Measurements from ENCODE around the gene BRCA1. TPM values are rescaled to one million over a fixed set of nuclear protein-coding genes. Genes with fewer than 3 reads are reported as not detected.
"Not testable (repeated sequence)": the region's sequence is repeated elsewhere in the genome, so short reads cannot be mapped to it uniquely, and the experiment has no call there.

BRCA1 gene
- polyA plus RNA-seq, 4 donors, result 13.0 to 16.1 (median 15.5) TPM

GRCh38 chr17:43134774-43135453, 9.8 kb upstream of the BRCA1 start:
- no peak for DNase-seq (ENCODE audit: low read depth in 4 of 4, low spot score in 3 of 4)

GRCh38 chr17:43133439-43133838, 8.3 kb upstream of the BRCA1 start:
- not testable (repeated sequence) for DNase-seq (ENCODE audit: low read depth in 4 of 4, low spot score in 3 of 4)

- DNase-seq (ENCODE audit: low read depth in 4 of 4, low spot score in 3 of 4), result no peak
Measured at GRCh38 chr17:43132117-43132516, 7.0 kb upstream of the BRCA1 start.

- no peak for DNase-seq (ENCODE audit: low read depth in 4 of 4, low spot score in 3 of 4)
Measured at GRCh38 chr17:43129671-43130010, 4.5 kb upstream of the BRCA1 start.

GRCh38 chr17:43127333-43127876, 2.2 kb upstream of the BRCA1 start:
- not testable (repeated sequence) for DNase-seq (ENCODE audit: low read depth in 4 of 4, low spot score in 3 of 4)

GRCh38 chr17:43126911-43127290, 1.7 kb upstream of the BRCA1 start:
- no peak for DNase-seq (ENCODE audit: low read depth in 4 of 4, low spot score in 3 of 4)

GRCh38 chr17:43125967-43126910, 1.1 kb upstream of the BRCA1 start:
- DNase-seq (ENCODE audit: low read depth in 4 of 4, low spot score in 3 of 4), result no peak

GRCh38 chr17:43118679-43119615, 6.2 kb downstream of the BRCA1 start:
- no peak for DNase-seq (ENCODE audit: low read depth in 4 of 4, low spot score in 3 of 4)

- peak in 1 of 4 donors; percentile 43 for DNase-seq (ENCODE audit: low read depth in 4 of 4, low spot score in 3 of 4)
Measured at GRCh38 chr17:43114151-43114552, 11.0 kb downstream of the BRCA1 start.

- DNase-seq (ENCODE audit: low read depth in 4 of 4, low spot score in 3 of 4), result no peak
Measured at GRCh38 chr17:43106552-43106951, 18.6 kb downstream of the BRCA1 start.

- DNase-seq (ENCODE audit: low read depth in 4 of 4, low spot score in 3 of 4), result no peak
Measured at GRCh38 chr17:43105146-43105545, 20.0 kb downstream of the BRCA1 start.

GRCh38 chr17:43104665-43105064, 20.5 kb downstream of the BRCA1 start:
- no peak for DNase-seq (ENCODE audit: low read depth in 4 of 4, low spot score in 3 of 4)

- not testable (repeated sequence) for DNase-seq (ENCODE audit: low read depth in 4 of 4, low spot score in 3 of 4)
Measured at GRCh38 chr17:43095364-43095763, 29.8 kb downstream of the BRCA1 start.

- no peak for DNase-seq (ENCODE audit: low read depth in 4 of 4, low spot score in 3 of 4)
Measured at GRCh38 chr17:43094129-43094835, 30.9 kb downstream of the BRCA1 start.

- no peak for DNase-seq (ENCODE audit: low read depth in 4 of 4, low spot score in 3 of 4)
Measured at GRCh38 chr17:43092901-43093300, 32.3 kb downstream of the BRCA1 start.

- DNase-seq (ENCODE audit: low read depth in 4 of 4, low spot score in 3 of 4), result no peak
Measured at GRCh38 chr17:43090022-43090421, 35.1 kb downstream of the BRCA1 start.

GRCh38 chr17:43085474-43085873, 39.7 kb downstream of the BRCA1 start:
- peak in 3 of 4 donors; percentile 4 to 25 (median 18) for DNase-seq (ENCODE audit: low read depth in 4 of 4, low spot score in 3 of 4)

GRCh38 chr17:43079641-43080302, 45.4 kb downstream of the BRCA1 start:
- DNase-seq (ENCODE audit: low read depth in 4 of 4, low spot score in 3 of 4), result no peak

- no peak for DNase-seq (ENCODE audit: low read depth in 4 of 4, low spot score in 3 of 4)
Measured at GRCh38 chr17:43074869-43075268, 50.3 kb downstream of the BRCA1 start.

Measured in right renal pelvis (tissue), 4 donors.